Measurements from ENCODE around the gene MMRN2.
"Not testable (repeated sequence)": the region's sequence is repeated elsewhere in the genome, so short reads cannot be mapped to it uniquely, and the experiment has no call there.

The MMRN2 gene

DNA sequence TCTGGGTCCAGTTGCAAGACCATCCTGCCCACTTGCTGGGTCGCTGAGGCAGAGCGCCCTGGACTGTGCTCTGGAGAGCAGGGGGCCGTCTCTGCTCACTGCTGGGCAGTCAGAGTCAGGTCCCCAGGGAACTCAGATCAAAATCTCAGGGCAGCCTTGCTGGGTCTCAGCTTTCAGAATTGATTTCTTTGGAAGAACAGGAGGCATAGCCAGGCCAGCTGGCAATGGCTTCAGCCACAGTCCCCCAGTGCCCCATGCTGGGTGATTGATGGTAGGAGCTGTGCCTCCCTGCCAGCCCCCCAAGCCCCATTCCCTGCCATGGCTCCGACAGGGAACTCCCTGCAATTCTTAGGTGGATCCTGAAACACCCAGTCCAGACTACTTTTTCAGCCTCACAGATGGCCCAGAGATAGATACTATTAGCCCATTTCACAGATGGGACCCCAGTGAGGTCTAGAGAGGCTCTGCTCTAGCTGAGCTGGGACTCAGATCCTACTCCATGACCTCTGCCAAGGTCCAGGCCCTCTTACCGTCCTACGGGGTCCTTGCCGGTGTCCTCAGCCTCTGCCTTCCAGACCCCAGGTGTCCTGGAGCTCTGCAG lies 467 bp downstream of the MMRN2 start:
- no peak for DNase-seq (ENCODE audit: low read depth in 2 of 2)

DNA sequence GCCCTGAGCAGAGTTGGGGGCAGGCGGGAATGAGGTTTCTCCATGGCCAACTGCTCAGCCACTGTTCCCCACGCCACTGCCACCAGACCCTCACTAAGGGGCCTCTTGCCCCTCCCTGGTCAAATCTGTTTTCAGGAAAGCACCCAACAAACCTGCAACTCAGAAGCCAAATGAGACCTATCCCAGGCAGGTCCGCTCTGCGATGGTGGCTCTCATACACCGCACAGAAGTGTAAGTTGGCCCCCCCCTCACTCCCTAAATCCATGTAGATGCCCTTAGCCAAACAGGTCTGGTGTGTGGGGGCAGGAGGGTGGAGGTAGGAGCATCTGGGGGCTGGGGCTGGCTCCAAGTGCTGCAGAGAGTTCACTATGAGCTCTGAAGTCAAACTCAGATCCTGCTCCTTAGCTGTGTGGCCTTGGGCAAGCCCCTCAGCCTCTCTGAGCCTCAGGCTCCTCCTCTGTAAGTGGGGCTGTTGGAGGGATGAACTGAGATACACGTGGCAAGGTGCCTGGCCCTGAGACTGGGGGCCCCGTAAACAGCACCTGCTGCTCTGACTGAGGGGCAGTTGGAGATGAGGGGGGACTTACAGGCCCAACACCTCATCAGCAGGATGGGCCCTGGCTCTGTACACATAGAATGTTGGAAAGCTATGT lies 1.1 kb downstream of the MMRN2 start:
- DNase-seq (ENCODE audit: low read depth in 2 of 2) = no peak

DNA sequence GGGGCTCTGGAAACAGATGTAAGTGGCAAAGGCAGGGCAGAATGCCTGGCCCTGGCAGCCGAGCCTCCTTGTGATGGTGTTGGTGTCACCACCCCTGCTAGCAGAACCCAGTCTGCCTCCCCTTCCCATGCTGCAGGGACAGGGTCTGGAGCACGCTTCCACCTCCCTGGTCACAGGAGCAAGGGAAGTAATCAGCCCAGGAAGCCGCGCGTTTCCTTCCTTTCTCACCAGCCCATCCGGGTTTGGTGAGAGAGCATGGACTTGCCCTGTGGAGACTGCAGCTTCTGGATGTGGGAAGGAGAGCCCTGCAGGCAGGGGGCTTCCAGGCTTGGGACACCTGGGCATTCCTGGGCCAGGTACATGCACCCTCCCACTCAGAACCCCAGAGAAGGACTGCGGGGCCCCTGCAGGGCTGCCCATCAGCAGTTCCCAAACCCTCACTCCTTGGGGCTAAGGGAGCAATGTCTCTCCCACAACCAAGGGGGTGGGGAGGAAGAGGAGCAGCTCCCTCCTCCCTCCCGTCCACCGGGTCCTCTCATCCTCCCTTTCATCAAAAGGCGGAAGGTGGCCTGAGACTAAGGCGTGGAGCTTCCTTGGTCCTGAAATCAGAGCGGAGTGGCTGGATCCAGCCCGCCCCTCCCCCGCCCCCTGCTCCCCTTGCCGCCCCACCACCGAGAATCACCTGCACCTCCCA lies 1.8 kb downstream of the MMRN2 start:
- no peak for DNase-seq (ENCODE audit: low read depth in 2 of 2)

DNA sequence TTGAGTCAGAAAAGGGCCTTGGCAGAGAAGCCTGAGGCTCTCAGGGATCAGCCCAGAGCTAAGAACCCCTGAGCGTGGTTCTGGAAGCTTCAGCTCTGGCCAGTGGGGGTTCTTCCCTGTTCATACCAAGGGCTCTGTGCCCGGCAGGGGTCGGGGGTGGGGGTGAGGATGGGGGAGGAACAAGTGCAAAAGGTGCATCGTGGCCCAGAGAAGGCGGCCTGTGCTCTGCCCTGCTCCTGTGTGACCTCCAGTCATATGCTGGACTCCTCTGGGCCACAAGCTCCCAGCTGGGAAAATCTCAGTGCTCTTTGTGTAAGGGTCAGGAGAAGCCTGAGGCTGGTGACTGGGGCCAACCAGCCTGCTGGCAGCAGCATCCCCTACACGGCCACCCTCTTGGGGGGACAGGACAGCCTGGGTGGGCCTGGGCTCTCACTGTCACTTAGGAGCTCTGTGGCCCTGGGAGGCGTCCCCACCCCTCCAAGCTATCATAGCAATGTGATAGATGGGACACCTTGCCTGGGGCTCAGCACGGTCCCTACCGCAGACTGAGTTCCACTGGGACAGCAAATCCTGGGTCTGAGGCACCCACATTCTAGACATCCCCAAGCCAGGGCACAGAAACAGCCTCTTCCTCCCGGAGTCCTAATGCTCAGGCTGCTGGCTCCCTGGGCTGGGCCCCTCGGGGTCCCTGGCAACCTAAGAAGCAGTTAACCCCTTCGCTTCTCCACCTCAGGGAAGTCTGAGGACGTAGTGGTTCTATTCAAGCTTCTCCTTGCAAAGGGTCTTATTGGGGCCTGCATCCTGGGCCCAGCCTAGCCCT lies 2.5 kb downstream of the MMRN2 start:
- DNase-seq (ENCODE audit: low read depth in 2 of 2) = no peak

DNA sequence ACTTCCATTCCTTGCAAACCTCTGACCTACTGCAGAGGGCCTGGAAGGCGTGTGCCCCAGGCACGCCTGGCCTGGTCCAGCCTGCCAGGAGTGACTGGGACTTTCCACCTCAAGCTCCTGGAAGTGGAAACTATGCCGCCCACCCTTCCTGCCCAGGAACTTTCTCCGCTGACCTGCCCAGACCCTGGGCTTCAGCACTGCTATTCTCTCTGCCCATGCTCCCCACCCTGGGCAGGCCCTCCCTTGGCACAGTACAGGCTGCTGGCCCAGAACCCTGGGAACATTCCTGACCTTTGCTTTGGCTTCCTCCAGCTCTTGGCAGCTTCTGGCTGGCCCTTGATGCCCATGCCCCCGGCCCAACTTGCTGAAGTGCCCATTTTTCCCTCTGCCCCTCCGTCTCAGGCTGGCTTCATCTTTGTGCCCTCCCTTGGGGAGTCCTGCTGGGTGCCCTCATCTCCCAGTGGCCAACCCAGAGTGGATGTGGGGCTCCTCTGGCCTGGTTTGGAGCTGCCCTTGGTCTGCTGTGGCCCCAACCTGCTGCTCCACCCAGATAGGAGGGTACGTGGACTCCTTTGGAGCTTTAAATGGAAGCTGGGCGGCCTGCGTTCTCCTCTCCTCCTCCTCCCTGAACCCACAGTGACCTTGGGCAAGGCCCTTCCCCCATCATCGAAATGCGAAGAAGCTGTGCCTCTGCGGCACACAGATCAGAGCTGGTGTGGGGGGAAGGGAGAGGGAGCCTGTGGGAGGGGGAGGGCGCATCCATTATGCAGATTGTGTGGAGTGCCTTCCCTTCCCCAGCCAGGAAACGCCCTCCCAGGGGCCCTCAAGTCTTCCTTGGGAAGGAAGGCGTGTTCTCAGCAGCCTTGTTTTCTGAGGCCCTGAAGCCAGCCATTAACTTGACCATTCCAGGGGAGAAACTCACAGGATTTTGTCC lies 3.4 kb downstream of the MMRN2 start:
- DNase-seq (ENCODE audit: low read depth in 2 of 2) = no peak

DNA sequence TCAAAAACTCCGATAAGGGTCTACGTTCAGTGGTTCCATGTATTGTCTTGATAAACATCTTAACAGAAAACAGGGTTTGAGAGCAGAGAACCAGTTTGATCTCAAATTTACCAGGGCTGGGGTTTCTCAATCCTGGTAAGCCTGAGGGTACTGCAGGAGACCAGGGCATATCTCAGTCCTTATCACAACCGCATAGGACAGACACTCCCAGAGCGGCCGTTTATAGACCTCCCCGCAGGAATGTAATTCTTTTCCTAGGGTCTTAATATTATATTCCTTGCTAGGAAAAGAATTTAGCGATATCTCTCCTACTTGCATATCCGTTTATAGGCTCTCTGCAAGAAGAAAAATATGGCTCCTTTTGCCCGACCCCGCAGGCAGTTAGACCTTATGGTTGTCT lies 4.7 kb downstream of the MMRN2 start:
- DNase-seq (ENCODE audit: low read depth in 2 of 2) = not testable (repeated sequence)

DNA sequence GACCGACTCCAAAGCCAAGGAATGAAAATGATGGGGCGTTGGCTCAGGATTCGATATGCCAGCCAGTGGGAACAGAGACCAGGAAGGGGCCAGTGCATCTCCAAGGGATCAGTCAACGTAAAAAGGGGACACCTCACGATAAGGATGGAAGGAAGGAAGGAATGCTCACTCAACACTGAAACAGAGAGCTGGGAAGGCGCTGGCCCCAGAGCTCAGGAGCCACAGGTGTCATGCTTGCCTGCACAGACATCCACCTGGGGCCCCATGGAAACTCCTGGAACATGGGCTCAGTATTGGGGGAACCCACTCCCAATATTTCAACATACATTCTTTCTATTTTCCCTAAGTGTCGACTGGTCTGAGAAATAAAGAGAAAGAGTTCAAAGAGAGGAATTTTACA lies 5.3 kb downstream of the MMRN2 start:
- no peak for DNase-seq (ENCODE audit: low read depth in 2 of 2)

DNA sequence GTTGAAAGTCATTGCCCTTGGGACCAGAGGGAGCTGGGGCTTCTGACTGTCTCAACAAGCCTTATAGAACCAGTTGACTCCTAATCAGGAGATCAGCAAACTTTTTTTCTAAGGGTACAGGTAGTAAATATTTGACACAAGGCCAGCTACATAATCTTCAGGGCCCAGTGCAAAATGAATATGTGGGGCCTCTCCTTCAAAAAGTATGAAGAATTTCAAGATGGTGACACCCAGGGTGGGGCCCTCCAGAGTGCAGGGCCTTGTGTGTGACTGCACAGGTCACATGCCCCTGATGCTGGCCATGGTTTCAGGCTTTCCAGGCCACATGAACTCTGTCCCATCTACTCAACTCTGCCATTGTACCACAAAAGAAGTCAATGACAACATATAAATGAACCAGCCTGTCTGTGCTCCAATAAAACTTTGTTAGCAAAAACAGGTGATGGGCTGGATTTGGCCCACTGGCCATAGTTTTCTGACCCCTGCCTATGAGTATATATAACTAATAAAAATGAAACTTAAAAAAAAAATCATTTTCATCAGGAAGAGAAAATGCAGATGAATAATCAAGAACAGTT lies 6.1 kb downstream of the MMRN2 start:
- no peak for DNase-seq (ENCODE audit: low read depth in 2 of 2)

DNA sequence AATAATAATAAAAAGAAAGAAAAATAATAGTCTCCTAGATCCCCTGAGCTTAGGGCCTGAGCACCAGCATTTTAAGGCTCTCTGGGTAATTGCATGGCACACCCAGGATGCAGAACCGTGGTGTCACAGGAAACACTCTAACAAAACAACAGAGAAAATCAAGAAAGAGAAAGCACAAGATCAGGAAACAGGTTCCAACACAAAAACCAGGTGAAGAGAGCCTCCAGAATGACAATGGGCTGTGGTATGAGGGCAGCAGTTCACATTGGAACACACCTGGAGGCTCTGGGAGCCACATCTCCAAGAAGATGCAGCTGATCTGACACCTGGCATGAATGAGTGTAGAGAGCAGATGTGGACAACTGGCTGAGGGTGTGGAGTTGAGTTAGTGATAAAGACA lies 7.1 kb downstream of the MMRN2 start:
- DNase-seq (ENCODE audit: low read depth in 2 of 2) = no peak

DNA sequence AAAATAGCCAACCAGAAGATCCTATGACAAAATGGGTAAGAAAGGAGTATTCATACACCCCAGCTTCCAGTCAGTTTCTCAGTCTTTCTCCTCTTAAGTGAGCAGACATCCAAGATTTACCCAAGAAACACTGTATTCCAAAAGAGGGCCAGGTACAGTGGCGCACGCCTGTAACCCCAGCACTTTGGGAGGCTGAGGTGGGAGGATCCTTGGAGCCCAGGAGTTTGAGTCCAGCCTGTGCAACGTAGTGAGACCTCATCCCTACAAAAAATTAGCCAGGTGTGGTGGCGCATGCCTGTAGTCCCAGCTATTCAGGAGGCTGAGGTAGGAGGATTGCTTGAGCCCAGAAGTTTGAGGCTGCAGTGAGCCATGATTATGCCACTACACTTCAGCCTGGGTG lies 9.6 kb downstream of the MMRN2 start:
- not testable (repeated sequence) for DNase-seq (ENCODE audit: low read depth in 2 of 2)

DNA sequence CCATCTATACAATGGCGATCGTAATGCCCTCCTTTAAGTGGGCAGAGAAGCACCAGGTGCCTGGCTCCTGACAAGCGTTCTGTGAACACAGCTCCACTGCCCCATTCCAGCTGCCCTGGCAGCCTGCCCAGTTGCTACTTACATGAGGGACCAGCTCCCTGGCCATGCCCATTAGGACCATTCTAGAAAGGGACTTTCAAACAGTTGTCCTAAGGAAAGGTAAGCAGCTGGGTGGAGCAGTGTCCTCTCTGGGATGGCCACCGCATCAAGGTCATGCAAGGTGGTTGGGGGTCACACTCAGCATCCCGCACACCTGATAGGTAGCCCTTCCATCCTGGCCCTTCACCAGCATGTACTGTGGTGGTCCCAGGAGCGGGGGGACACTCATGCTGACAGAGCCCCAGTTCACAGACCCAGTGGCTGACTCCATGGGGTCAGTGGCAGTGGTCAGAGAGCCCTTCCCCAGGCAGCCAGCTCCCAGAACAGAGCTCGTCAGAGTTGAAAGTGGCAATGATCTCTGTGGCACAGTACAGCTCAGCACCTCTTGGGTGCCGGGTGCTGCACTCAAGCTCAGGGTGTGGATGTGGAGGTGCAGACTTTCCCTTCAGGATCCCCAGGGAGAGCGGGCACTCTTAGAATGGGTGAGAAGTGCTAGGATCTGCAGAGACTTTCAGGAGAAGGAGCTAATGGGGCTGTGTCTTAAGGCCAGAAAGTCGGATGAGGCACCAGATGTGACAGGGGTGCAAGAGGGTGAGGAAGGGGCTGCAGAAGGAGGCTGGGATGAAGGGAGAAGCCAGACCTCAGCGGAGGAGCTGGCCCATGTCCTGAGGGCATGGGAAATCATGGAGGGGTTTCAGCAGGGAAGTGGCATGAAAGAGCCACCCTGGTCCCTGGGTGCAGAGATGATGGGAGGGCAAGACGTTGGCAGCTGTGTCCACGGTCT lies 10.9 kb downstream of the MMRN2 start:
- no peak for DNase-seq (ENCODE audit: low read depth in 2 of 2)

DNA sequence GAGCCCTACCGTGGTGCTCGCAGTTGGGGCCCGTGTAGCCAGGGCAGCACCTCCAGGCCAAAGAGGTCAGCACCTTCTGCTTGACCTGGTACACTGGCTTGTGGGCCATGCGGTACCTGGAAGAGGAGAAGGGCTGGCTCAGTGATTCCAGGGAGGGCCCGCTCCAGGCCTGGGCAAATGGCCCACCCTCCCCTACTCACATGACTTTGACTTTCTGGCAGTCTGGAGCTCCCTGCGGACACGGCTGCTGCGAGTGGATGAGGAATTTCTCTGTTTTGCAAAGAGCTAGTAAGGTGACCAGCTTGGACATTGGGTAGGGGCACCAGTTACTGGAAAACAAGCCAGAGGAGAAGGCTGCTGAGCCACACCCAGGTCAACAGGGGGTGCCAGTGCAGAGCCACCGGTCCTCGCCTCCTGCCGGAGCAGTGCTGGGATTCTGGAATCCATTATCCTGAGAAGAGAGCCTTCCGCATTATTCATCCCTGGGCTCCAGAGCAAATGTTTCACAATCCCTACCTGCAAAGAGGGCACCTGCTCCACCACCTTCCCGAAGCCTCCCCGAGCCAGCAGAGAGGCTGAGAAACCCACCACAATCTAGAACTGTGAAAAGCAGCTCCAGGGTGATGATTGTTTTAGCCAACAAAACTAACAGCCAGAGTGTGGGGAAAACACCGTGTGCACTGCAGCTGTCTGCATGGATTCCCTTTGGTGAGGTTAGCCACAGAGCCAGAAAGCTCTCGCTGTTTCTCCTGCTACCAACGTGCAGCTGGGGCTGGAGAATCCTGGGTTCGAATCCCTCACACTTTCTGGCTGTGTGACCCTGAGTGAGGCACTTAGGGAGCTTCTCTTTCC lies 11.8 kb downstream of the MMRN2 start:
- DNase-seq (ENCODE audit: low read depth in 2 of 2) = no peak

DNA sequence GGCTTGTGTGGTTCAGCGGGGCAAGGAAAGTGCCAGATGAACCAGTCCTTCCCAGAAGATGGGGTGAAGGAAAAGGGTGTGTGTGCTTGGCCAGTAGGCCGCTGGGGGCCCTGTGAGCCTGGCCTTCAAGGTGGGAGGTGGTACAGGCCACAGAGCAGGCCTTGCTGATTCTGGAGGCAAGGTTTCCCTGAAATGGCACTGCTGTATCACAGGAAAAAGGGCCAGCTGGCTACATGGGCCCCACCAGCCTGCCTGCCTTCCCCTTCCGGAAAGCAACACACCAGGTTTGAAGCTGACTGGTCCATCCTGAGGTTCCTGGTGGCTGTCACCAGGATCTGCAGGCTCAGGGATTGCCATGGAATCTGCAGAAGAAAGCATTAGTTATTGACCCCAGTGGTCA lies 12.5 kb downstream of the MMRN2 start:
- DNase-seq (ENCODE audit: low read depth in 2 of 2) = no peak

DNA sequence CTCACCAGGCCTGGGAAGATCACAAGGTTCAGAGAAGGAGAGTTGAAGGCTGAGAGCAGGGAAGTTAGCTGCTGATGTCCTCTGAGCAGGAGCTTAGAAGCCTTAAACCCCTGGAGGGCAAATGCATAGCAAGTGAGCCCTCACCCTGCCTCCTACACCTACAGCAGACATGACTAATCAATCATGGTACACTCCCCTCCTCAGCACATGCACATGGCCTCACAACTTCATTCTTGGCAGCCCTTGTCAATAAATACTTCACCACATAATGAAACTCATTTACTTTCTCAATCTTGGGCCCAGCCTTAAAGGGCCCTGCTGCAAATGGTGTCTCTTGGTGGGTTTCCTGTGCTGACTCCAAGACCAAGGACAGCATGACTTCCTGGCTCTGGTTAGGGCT lies 12.9 kb downstream of the MMRN2 start:
- no peak for DNase-seq (ENCODE audit: low read depth in 2 of 2)

DNA sequence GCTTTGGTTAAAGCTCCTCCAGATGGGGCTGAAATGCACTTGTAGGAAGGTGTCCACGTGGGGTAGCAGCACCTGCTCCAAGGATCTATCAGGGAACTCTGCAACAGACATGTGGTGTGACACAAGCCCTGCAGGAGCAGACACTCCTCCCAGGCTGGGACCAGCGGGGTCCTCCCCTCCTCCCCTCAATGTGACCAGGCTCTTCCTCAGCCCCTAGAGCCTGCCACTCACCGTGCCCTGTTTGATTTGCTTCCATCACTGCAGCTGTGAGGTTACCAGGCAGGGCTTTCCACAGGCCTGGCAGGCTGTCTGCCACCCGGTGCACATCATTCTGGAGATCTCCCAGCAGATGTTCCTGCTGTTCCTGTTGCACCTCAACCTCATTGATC lies 13.4 kb downstream of the MMRN2 start:
- DNase-seq (ENCODE audit: low read depth in 2 of 2) = no peak

DNA sequence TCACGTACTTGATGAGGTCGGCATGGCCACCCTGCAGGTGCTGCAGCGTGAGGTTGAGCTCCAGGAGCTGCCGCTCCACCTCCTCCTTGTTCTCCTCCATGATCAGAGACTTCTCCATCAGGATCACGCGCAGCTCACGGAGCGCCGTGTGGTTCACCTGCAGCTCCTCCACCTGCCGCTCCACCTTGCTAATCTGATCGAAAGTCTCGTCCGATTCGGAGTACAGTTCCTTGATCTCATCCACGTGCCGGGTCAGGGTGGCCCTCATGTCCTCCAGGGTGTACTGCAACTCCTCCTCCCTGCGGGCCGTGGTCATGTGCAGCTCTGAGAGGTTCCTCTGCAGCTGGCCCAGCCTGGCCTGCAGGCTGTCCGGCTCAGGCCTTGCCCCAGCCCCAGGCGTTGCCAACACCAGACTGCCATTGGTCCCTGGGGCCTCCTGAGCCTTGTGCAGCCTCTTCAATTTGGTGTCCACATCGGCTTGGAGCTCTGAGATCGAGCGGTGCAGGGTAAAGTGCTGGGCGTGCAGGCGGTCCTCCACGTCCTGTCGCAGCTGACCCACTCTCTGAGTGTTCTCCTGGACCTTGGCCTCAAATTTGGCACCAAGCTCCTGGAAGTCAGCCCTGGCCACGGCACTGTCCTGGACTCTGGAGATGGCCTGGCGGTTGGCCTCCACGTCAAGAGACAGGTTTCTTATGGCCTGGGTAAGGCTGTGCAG lies 13.9 kb downstream of the MMRN2 start:
- no peak for DNase-seq (ENCODE audit: low read depth in 2 of 2)

DNA sequence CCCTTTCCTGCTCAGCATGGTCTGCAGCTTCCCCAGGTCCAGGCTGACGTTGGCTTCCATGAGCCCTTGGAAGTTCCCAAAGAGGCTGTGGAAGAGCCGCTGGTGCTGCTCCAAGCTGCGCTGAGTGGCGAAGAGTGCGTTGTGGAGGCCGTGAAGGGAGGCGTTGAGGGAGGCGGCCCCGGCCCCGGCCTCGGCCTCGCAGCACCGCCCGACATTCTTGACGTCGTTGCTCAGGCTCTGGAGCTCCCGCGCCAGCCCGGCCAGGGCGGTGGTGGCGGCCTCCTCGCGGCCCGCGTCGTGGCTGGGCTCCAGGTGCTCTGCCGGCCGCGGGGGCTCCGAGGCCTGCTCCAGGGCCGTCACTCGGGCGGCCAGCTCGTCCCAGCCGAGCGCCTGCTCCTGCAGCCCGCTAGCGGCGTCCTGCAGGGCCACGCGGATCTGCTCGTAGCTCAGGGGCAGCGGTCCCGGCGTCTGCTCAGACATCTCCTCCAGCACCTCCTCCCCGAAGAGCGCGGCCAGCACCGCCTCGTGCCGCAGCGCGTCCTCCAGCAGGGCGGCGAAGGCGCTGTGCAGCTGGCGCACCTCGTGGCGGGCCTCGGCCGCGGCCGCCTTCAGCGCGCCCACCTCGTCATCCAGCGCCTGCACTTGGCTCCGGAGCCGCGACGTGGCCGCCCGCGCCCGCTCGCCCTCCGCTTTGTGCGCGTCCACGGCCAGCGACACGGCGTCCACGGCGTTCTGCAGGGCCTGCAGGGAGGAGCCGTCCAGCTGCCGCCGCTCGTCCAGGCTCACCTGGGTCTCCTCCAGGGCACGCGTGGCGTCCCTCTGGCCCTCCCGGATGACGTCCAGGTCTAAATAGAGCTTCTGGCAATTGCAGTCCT lies 14.7 kb downstream of the MMRN2 start:
- no peak for DNase-seq (ENCODE audit: low read depth in 2 of 2)
